ENCODE results near the gene LTBP1.
A peak's percentile ranks its signal among the peaks of the same experiment; 100 is the strongest.

The LTBP1 gene

GRCh38 chr2:33121925-33122324, 175.2 kb downstream of the LTBP1 start:
- H3K4me3 ChIP-seq (ENCODE audit: low read depth, low read length): no peak overlapping the region
- DNase-seq (ENCODE audit: low read depth, low spot score): no peak
- in situ Hi-C loops (cut with HindIII; ENCODE audit: low sequenced_read_pairs): no loop called here
- TF ChIP-seq CTCF (IDR thresholded peaks at IDR 0.05; ENCODE audit: low read depth, low read length): no peak

- in situ Hi-C loops (cut with HindIII; ENCODE audit: low sequenced_read_pairs): no loop called here
- no peak for TF ChIP-seq CTCF (IDR thresholded peaks at IDR 0.05; ENCODE audit: low read depth, low read length)
- H3K4me3 ChIP-seq (ENCODE audit: low read depth, low read length): no peak overlapping the region
- no peak for DNase-seq (ENCODE audit: low read depth, low spot score)
These were observed 176.0 kb downstream of the LTBP1 start for GRCh38 chr2:33122726-33123125.

- no peak overlapping the region for H3K4me3 ChIP-seq (ENCODE audit: low read depth, low read length)
- DNase-seq (ENCODE audit: low read depth, low spot score): peak; percentile 59
- in situ Hi-C loops (cut with HindIII; ENCODE audit: low sequenced_read_pairs): no loop called here
These were observed 176.5 kb downstream of the LTBP1 start for GRCh38 chr2:33123216-33123615.

GRCh38 chr2:33126552-33126951, 179.8 kb downstream of the LTBP1 start:
- in situ Hi-C loops (cut with HindIII; ENCODE audit: low sequenced_read_pairs): no loop called here
- TF ChIP-seq CTCF (IDR thresholded peaks at IDR 0.05; ENCODE audit: low read depth, low read length): peak; percentile 22
- no peak overlapping the region for H3K4me3 ChIP-seq (ENCODE audit: low read depth, low read length)
- no peak for DNase-seq (ENCODE audit: low read depth, low spot score)

More at GRCh38 chr2:33123216-33123615, 176.5 kb downstream of the LTBP1 start:
- TF ChIP-seq CTCF (IDR thresholded peaks at IDR 0.05; ENCODE audit: low read depth, low read length): no peak

GRCh38 chr2:33126958-33127357, 180.2 kb downstream of the LTBP1 start:
- in situ Hi-C loops (cut with HindIII; ENCODE audit: low sequenced_read_pairs): no loop called here
- DNase-seq (ENCODE audit: low read depth, low spot score): peak; percentile 61
- no peak for TF ChIP-seq CTCF (IDR thresholded peaks at IDR 0.05; ENCODE audit: low read depth, low read length)
- H3K4me3 ChIP-seq (ENCODE audit: low read depth, low read length): no peak overlapping the region

- no peak for DNase-seq (ENCODE audit: low read depth, low spot score)
- no peak for TF ChIP-seq CTCF (IDR thresholded peaks at IDR 0.05; ENCODE audit: low read depth, low read length)
- H3K4me3 ChIP-seq (ENCODE audit: low read depth, low read length): no peak overlapping the region
- in situ Hi-C loops (cut with HindIII; ENCODE audit: low sequenced_read_pairs): no loop called here
These were observed 182.7 kb downstream of the LTBP1 start for GRCh38 chr2:33129263-33130053.

Measured in astrocyte of the spinal cord (primary cell).